Fibroblast of lung (primary cell): ENCODE measurements around the gene CGB5.

Source experiments
- CTCF ChIP-seq, 2 donors: IDR thresholded peaks in 1 of 2; conservative IDR thresholded peaks in 1 of 2; 1 replicate in 1 of 2; 2 replicates in 1 of 2; pipeline ENCODE4 v1.5.1; 2011 to 2012; ENCODE audit warnings: low read length in 2 of 2, control low read depth in 1 of 2, inconsistent platforms in 1 of 2, low read depth in 1 of 2, mild to moderate bottlenecking in 1 of 2
- EZH2 ChIP-seq: IDR thresholded peaks from 2 replicates; pipeline ENCODE4 v1.5.1; 2012; ENCODE audit warnings: low read length, control low read depth, mild to moderate bottlenecking; ENCODE audit errors: missing control alignments

GRCh38 chr19:49061445-49061844 is 17.8 kb downstream of the CGB5 start:
- no peak for TF ChIP-seq CTCF (conservative IDR thresholded peaks at IDR 0.05 in 1 of 2, IDR thresholded peaks at IDR 0.05 in 1 of 2; ENCODE audit: low read depth in 1 of 2, low read length in 2 of 2)
- no peak for TF ChIP-seq EZH2
